Mucosa of descending colon (tissue), 3 donors: ENCODE data around the gene PRKG1. TPM values are rescaled to one million over a fixed set of nuclear protein-coding genes. Genes with fewer than 3 reads are reported as not detected.

Experiments used
- ATAC-seq: fragments of 200-7000 bp; cut with Tn5 transposase; one replicate; pipeline ENCODE4 v1.9.1; 2020; ENCODE audit warnings: mild to moderate bottlenecking, moderate library complexity
- DNase-seq, 3 donors: peaks; one replicate each; pipeline ENCODE4 v3.0.0-alpha.2; 2020
- H3K36me3 ChIP-seq: fragments of 200-600 bp; one replicate; pipeline ENCODE4 v1.8.0; 2021; ENCODE audit warnings: low read depth, mild to moderate bottlenecking
- H3K4me1 ChIP-seq: fragments of 200-600 bp; one replicate; pipeline ENCODE4 v1.8.0; 2021; ENCODE audit warnings: low read depth, mild to moderate bottlenecking
- H3K4me3 ChIP-seq: fragments of 200-600 bp; one replicate; pipeline ENCODE4 v1.8.0; 2021; ENCODE audit warnings: mild to moderate bottlenecking
- H3K9me3 ChIP-seq: fragments of 200-600 bp; one replicate; pipeline ENCODE4 v1.8.0; 2021; ENCODE audit warnings: mild to moderate bottlenecking
- CTCF ChIP-seq: fragments of 200-600 bp; IDR thresholded peaks from one replicate; pipeline ENCODE4 v1.8.0; 2022; ENCODE audit warnings: antibody characterized with exemption, mild to moderate bottlenecking
- intact Hi-C, 2 donors: fragments of 100-400 bp; cut with DNase I in 1 of 2; cut with micrococcal nuclease in 1 of 2; formaldehyde crosslinking; loops; one replicate each; pipeline versions ENCODE4 v1.11.0 to v1.11.1; 2022; cut with DNase I, micrococcal nuclease
- total RNA-seq, 3 donors: library from RNA; stranded (reverse); fragmentation: NEBNext Ultra II Directional in 2 of 3; extraction: Animal tissue kit (Norgen Biotek cat#: 25700) in 2 of 3; gene quantifications; one replicate each; pipeline versions ENCODE4 v1.2.1 to v1.2.4, GENCODE V29; 2021 to 2023
- donor health status: DM: no; HTN: no; CAD: no; lungs with moderate emphysema.
- donor health status: DM: no; HTN: no; CAD: no.
- donor health status: DM: no; HTN: yes; CAD: no.

PRKG1 gene
- total RNA-seq, 3 donors from 2014 or later = 17.1 to 55.6 (median 21.1) TPM

- DNase-seq (no peak), ATAC-seq (no peak)
- Histone ChIP-seq H3K36me3 (no peaks in the 10 kb centered on the region), H3K9me3 (no peaks in the 10 kb centered on the region), H3K4me3 (no peak overlapping the region), H3K4me1 (no peaks in the 10 kb centered on the region)
- no peak for TF ChIP-seq CTCF
- intact Hi-C loops = no loop called here
Measured at GRCh38 chr10:51416494-51416893, 342.2 kb downstream of the PRKG1 start.

- intact Hi-C loops = loop anchor here in 1 of 2 donors (10.0 kb wide), 1 partner anchor 345 kb away; the partner anchor contains the start of gene PRKG1
- no peak for ATAC-seq
- H3K36me3 ChIP-seq = no peaks in the 10 kb centered on the region
- H3K4me1 ChIP-seq = peaks cover 6% of the 10 kb centered on the region
- no peak for TF ChIP-seq CTCF
- no peaks in the 10 kb centered on the region for H3K9me3 ChIP-seq
- no peak for DNase-seq
- H3K4me3 ChIP-seq = no peak overlapping the region
Measured at GRCh38 chr10:51419196-51420093, 345.2 kb downstream of the PRKG1 start.

- H3K9me3 ChIP-seq = no peaks in the 10 kb centered on the region
- DNase-seq = no peak
- H3K4me3 ChIP-seq = no peak overlapping the region
- H3K4me1 ChIP-seq = peaks cover 6% of the 10 kb centered on the region
- TF ChIP-seq CTCF = no peak
- no peaks in the 10 kb centered on the region for H3K36me3 ChIP-seq
- intact Hi-C loops = loop anchor here in 1 of 2 donors (10.0 kb wide), 1 partner anchor 347 kb away; the partner anchor contains the start of gene PRKG1
- peak; percentile 31 for ATAC-seq
Measured at GRCh38 chr10:51421853-51422252, 347.6 kb downstream of the PRKG1 start.

DNA sequence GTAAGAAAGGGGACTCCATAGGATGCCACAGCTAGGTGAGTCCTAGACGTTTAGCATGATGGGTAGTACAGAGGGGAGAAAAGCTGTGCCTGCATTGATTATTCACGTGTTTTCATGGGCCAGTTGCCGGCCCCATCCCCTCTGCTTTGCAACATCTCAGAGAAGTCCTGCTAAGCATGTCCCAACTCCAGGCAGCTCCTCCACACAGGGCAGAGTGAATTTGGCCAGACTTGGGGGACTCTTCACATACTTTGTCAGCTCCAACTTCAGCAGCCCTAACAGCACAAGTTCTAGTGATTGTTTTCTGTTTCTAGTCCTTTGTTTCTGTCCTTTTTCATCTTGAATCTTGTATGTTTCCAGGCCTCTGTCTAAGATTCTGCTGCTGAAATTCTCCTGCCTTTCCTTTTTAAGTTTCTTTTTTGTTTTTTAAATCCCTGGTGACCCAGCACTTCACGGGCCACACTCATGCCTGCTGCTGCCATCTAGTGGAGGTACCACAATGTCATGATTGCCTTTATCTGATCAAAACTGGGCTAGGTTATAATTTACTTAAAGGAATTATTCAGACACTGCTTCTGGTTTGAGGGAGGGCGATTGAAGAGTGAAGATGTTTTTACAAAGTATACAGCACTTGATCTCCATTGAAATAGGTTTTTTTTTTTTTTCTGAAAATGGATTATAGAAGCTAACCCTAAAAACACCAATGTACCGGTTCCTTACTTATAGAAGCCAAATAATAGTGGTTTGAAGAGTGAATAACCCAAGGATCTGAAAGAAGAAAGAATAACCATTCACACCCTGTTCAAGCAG lies 348.2 kb downstream of the PRKG1 start:
- DNase-seq (peak in 2 of 3 donors; percentile 45 to 87), ATAC-seq (peak; percentile 87)
- Histone ChIP-seq H3K4me3 (no peak overlapping the region), H3K36me3 (no peaks in the 10 kb centered on the region), H3K4me1 (peaks cover 6% of the 10 kb centered on the region), H3K9me3 (no peaks in the 10 kb centered on the region)
- TF ChIP-seq CTCF = peak; percentile 51
- intact Hi-C loops = loop anchor here in 1 of 2 donors (10.0 kb wide), 1 partner anchor 348 kb away; the partner anchor contains the start of gene PRKG1

DNA sequence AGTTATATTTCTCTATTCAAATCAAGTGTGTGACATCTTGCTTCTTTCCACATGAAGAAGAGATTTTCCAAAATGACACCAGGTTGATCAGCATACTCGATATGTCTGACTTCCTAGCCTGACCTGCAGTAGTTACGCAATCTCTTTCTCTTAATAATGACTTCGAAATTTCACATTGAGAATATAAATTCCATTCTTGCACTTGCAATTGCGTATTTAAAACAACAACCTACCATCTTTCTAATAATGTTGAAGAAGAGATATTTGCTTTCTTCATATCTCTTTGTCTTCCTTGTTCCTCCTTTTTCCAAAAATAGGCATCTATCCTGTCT lies 348.8 kb downstream of the PRKG1 start:
- intact Hi-C loops = loop anchor here in 1 of 2 donors (10.0 kb wide), 1 partner anchor 348 kb away; the partner anchor contains the start of gene PRKG1
- Histone ChIP-seq H3K4me3 (no peak overlapping the region), H3K4me1 (peaks cover 6% of the 10 kb centered on the region), H3K36me3 (no peaks in the 10 kb centered on the region), H3K9me3 (no peaks in the 10 kb centered on the region)
- TF ChIP-seq CTCF = no peak
- DNase-seq (no peak), ATAC-seq (no peak)
